B cell (primary cell): Measurements from ENCODE around the gene ERP27. TPM values are rescaled to one million over a fixed set of nuclear protein-coding genes. Genes with fewer than 3 reads are reported as not detected.
A peak's percentile ranks its signal among the peaks of the same experiment; 100 is the strongest.

Experiments used
- ATAC-seq: fragments of 200-7000 bp; cut with Tn5 transposase; one replicate; pipeline ENCODE4 v1.10.0; 2021; ENCODE audit warnings: low read depth, mild to moderate bottlenecking, moderate number of reproducible peaks, moderate library complexity
- CTCF ChIA-PET: fragments of 350-600 bp; sonication (Branson Sonifier 250); formaldehyde crosslinking; loops from one replicate; lab custom pipeline; 2021; ENCODE audit warnings: antibody characterized with exemption, inconsistent platforms; lab: Charles Lee
- POLR2A ChIA-PET: fragments of 350-600 bp; sonication (Branson Sonifier 250); formaldehyde crosslinking; loops from one replicate; lab custom pipeline; 2021; ENCODE audit warnings: antibody characterized with exemption; lab: Charles Lee
- DNase-seq: peaks from one replicate; pipeline ENCODE4 v3.0.0; 2013
- H2AFZ ChIP-seq: 2 replicates; pipeline ENCODE4 v1.6.1; 2012; ENCODE audit warnings: mild to moderate bottlenecking, low read depth, low read length; ENCODE audit not compliant: insufficient read depth, poor library complexity, severe bottlenecking
- H3K27ac ChIP-seq, 2 donors: 1 replicate in 1 of 2; 2 replicates in 1 of 2; pipeline ENCODE4 v1.5.1; 2012 to 2013; ENCODE audit warnings: low read length in 2 of 2, mild to moderate bottlenecking in 2 of 2, moderate library complexity in 1 of 2
- H3K27me3 ChIP-seq, 4 experiments: fragments of 200-600 bp in 1 of 4; sonication (generic) in 1 of 4; replicated peaks in 1 of 4; 1 replicate in 2 of 4; 2 replicates in 2 of 4; pipeline versions ENCODE4 v1.6.1 to v1.7.0; 2013 to 2016; ENCODE audit warnings: low read length in 3 of 4, mild to moderate bottlenecking in 2 of 4, mixed read lengths in 1 of 4, moderate library complexity in 1 of 4; ENCODE audit not compliant: insufficient read depth in 4 of 4, control insufficient read depth in 3 of 4; ENCODE audit errors: control extremely low read depth in 1 of 4
- H3K36me3 ChIP-seq, 2 experiments: replicated peaks in 1 of 2; 1 replicate in 1 of 2; 2 replicates in 1 of 2; pipeline versions ENCODE4 v1.6.1 to v1.7.1; 2013; ENCODE audit warnings: low read length in 1 of 2; ENCODE audit not compliant: insufficient read depth in 2 of 2, control insufficient read depth in 1 of 2; ENCODE audit errors: control extremely low read depth in 1 of 2, extremely low read depth in 1 of 2
- H3K4me1 ChIP-seq, 2 donors: fragments of 200-600 bp in 1 of 2; sonication (generic) in 1 of 2; 1 replicate in 1 of 2; 2 replicates in 1 of 2; pipeline versions ENCODE4 v1.5.1 to v1.6.1; 2013 to 2017; ENCODE audit warnings: low read length in 2 of 2; ENCODE audit not compliant: control insufficient read depth in 2 of 2, insufficient read depth in 2 of 2
- H3K4me2 ChIP-seq: replicated peaks from 2 replicates; pipeline ENCODE3; 2012; ENCODE audit warnings: mild to moderate bottlenecking, low read depth, low read length; ENCODE audit not compliant: poor library complexity, severe bottlenecking
- H3K4me3 ChIP-seq, 5 experiments: fragments of 200-600 bp in 1 of 5; sonication (generic) in 1 of 5; 1 replicate in 3 of 5; 2 replicates in 2 of 5; pipeline versions ENCODE4 v1.5.1 to v1.7.0; 2011 to 2016; ENCODE audit warnings: low read length in 4 of 5, mild to moderate bottlenecking in 4 of 5, low read depth in 2 of 5, control low read depth in 1 of 5, moderate library complexity in 1 of 5; ENCODE audit not compliant: insufficient read depth in 1 of 5; ENCODE audit errors: control extremely low read depth in 1 of 5, extremely low read depth in 1 of 5
- H3K79me2 ChIP-seq: fragments of 200-600 bp; sonication (generic); one replicate; pipeline ENCODE4 v1.6.0; 2016; ENCODE audit warnings: low read length; ENCODE audit not compliant: control insufficient read depth, insufficient read depth
- H3K9ac ChIP-seq: fragments of 200-600 bp; sonication (generic); 2 replicates; pipeline ENCODE4 v1.6.1; 2017; ENCODE audit warnings: mild to moderate bottlenecking, low read length, moderate library complexity
- H3K9me3 ChIP-seq, 3 donors: one replicate each; pipeline versions ENCODE4 v1.6.1 to v1.7.1; 2013; ENCODE audit warnings: low read length in 2 of 3; ENCODE audit not compliant: control insufficient read depth in 2 of 3, insufficient read depth in 1 of 3; ENCODE audit errors: control extremely low read depth in 1 of 3
- H4K20me1 ChIP-seq: 2 replicates; pipeline ENCODE4 v1.6.0; 2012; ENCODE audit warnings: mild to moderate bottlenecking, low read length; ENCODE audit not compliant: insufficient read depth, control insufficient read depth, poor library complexity, severe bottlenecking
- H3K27ac Mint-ChIP-seq: one replicate; pipeline ENCODE4 v1.8.0; 2021; ENCODE audit warnings: mixed read lengths
- H3K27me3 Mint-ChIP-seq: one replicate; pipeline ENCODE4 v1.8.0; 2021; ENCODE audit warnings: mixed read lengths
- H3K4me1 Mint-ChIP-seq: one replicate; pipeline ENCODE4 v1.8.0; 2021; ENCODE audit warnings: mixed read lengths
- H3K4me3 Mint-ChIP-seq: one replicate; pipeline ENCODE4 v1.8.0; 2021; ENCODE audit warnings: mixed read lengths
- H3K9me3 Mint-ChIP-seq: one replicate; pipeline ENCODE4 v1.8.0; 2022; ENCODE audit warnings: mixed read lengths; ENCODE audit not compliant: insufficient read depth
- CTCF ChIP-seq: fragments of 200-600 bp; IDR thresholded peaks from one replicate; pipeline ENCODE4 v1.8.0; 2022; ENCODE audit warnings: antibody characterized with exemption, mild to moderate bottlenecking
- EZH2 ChIP-seq: IDR thresholded peaks from 2 replicates; pipeline ENCODE4 v1.6.1; 2012; ENCODE audit warnings: borderline replicate concordance, low read depth, mild to moderate bottlenecking, moderate library complexity, low read length; ENCODE audit not compliant: insufficient read depth, poor library complexity, severe bottlenecking
- WGBS: methylation state at CpG from one replicate; pipeline ENCODE4 v1.1.5; 2013; ENCODE audit warnings: missing lambda C conversion rate; ENCODE audit not compliant: insufficient coverage; 5-methylcytosine and 5-hydroxymethylcytosine counted together
- intact Hi-C: fragments of 100-400 bp; cut with micrococcal nuclease; formaldehyde crosslinking; loops from one replicate; pipeline ENCODE4 v1.10.0; 2022
- polyA plus RNA-seq: library from polyadenylated mRNA; depleted of rRNA; stranded (reverse); fragments of >200 nt; gene quantifications from 2 replicates; pipeline ENCODE4 v1.2.3, GENCODE V29; 2012
- total RNA-seq, 2 donors: library from RNA; stranded (reverse); fragments of 120-200 nt in 1 of 2; gene quantifications; 1 replicate in 1 of 2; 2 replicates in 1 of 2; pipeline versions ENCODE4 v1.2.3 to v1.2.4, GENCODE V29; 2013 to 2022

Gene ERP27
- total and polyA plus RNA-seq, 2 donors (not counting 1 experiment from before 2014, with no cell fraction given): 7.8 to 9.0 TPM

GRCh38 chr12:14921218-14921617 is 17.1 kb downstream of the ERP27 start:
- peak overlapping the region; percentile 45 for H2AFZ ChIP-seq
- CTCF ChIA-PET: interaction anchor here (0.9 to 2.7 kb wide), 3 partner anchors 47 to 75 kb away, joined by 3 to 17 read pairs (median 3); no protein-coding TSS in a partner anchor
- intact Hi-C loops: loop anchor here (5.0 kb wide), 1 partner anchor 34 kb away; the partner anchor contains the start of gene MGP
- peak overlapping the region; percentile 22 for H3K9ac ChIP-seq
- H3K4me2 ChIP-seq: peak overlapping the region; percentile 60
- H3K79me2 ChIP-seq: no peaks in the 10 kb centered on the region
- no peaks in the 10 kb centered on the region for H4K20me1 ChIP-seq
- no peaks in the 10 kb centered on the region for H3K9me3 Mint-ChIP-seq
- peak overlapping the region; percentile 76 for H3K27ac Mint-ChIP-seq
- peak; percentile 45 for ATAC-seq
- peaks cover 1 to 3% (median 3%) of the 10 kb centered on the region in 3 donors for H3K9me3 ChIP-seq
- peaks cover 9 to 39% of the 10 kb centered on the region in 2 experiments for H3K36me3 ChIP-seq
- no peaks in the 10 kb centered on the region for H3K27me3 Mint-ChIP-seq
- H3K4me3 Mint-ChIP-seq: peak overlapping the region; percentile 45
- H3K27me3 ChIP-seq: no peaks in the 10 kb centered on the region
- WGBS: 49% methylated on average over 2 of the region's 2 CpGs
- TF ChIP-seq CTCF (no peak), EZH2 (no peak)
- POLR2A ChIA-PET: no interaction called here
- no peak for DNase-seq
- H3K27ac ChIP-seq: peak overlapping the region in 1 of 2 donors; percentile 67
- peaks cover 16% of the 10 kb centered on the region for H3K4me1 Mint-ChIP-seq
- no peak overlapping the region for H3K4me3 ChIP-seq
- H3K4me1 ChIP-seq: peaks cover 7 to 15% of the 10 kb centered on the region in 2 donors

- peaks cover 16% of the 10 kb centered on the region for H3K4me1 Mint-ChIP-seq
- no peaks in the 10 kb centered on the region for H3K27me3 Mint-ChIP-seq
- no peaks in the 10 kb centered on the region for H3K9me3 Mint-ChIP-seq
- H3K4me3 ChIP-seq: peak overlapping the region in 1 of 5 experiments; percentile 4
- peak overlapping the region; percentile 45 for H2AFZ ChIP-seq
- peaks cover 9 to 45% of the 10 kb centered on the region in 2 experiments for H3K36me3 ChIP-seq
- DNase-seq (peak; percentile 25), ATAC-seq (peak; percentile 65)
- ChIA-PET POLR2A (no interaction called here), CTCF (interaction anchor here (0.7 to 2.7 kb wide), 5 partner anchors 28 to 642 kb away, joined by 3 to 17 read pairs (median 3); no protein-coding TSS in a partner anchor)
- H3K27ac Mint-ChIP-seq: peak overlapping the region; percentile 76
- peaks cover 7 to 15% of the 10 kb centered on the region in 2 donors for H3K4me1 ChIP-seq
- H4K20me1 ChIP-seq: no peaks in the 10 kb centered on the region
- H3K79me2 ChIP-seq: no peaks in the 10 kb centered on the region
- peak overlapping the region; percentile 45 for H3K4me3 Mint-ChIP-seq
- TF ChIP-seq EZH2: no peak
- no peak for TF ChIP-seq CTCF
- 67% methylated on average over 3 of the region's 7 CpGs for WGBS
- H3K9me3 ChIP-seq: peaks cover 1 to 3% (median 3%) of the 10 kb centered on the region in 3 donors
- intact Hi-C loops: loop anchor here (5.0 kb wide), 1 partner anchor 33 kb away; the partner anchor contains the start of gene MGP
- peak overlapping the region; percentile 22 for H3K9ac ChIP-seq
- peak overlapping the region; percentile 60 for H3K4me2 ChIP-seq
- H3K27me3 ChIP-seq: no peaks in the 10 kb centered on the region
- H3K27ac ChIP-seq: peak overlapping the region in 1 of 2 donors; percentile 67
Measured at GRCh38 chr12:14920475-14921126, 17.7 kb downstream of the ERP27 start.
